Smooth muscle cell (in vitro differentiated cells): ENCODE data around the gene LRRC55. TPM values are rescaled to one million over a fixed set of nuclear protein-coding genes. Genes with fewer than 3 reads are reported as not detected.

Experiments
- DNase-seq: peaks from one replicate; lab custom pipeline; 2025; ENCODE audit not compliant: unreplicated experiment; lab: John Stamatoyannopoulos, UW
- H2AFZ ChIP-seq: fragments of 200-600 bp; sonication (generic); 2 replicates; pipeline ENCODE4 v1.6.0; 2016; ENCODE audit warnings: antibody characterized with exemption, low read depth, mild to moderate bottlenecking
- H3F3A ChIP-seq: fragments of 200-600 bp; sonication (generic); 2 replicates; pipeline ENCODE4 v1.6.0; 2017; ENCODE audit warnings: antibody characterized with exemption, low read depth
- H3K27ac ChIP-seq: fragments of 200-600 bp; sonication (generic); 2 replicates; pipeline ENCODE4 v1.5.1; 2016; ENCODE audit warnings: low read depth, mild to moderate bottlenecking
- H3K27me3 ChIP-seq: fragments of 200-600 bp; sonication (generic); 2 replicates; pipeline ENCODE4 v1.6.1; 2016; ENCODE audit warnings: low read depth, mild to moderate bottlenecking
- H3K36me3 ChIP-seq: fragments of 200-600 bp; sonication (generic); 2 replicates; pipeline ENCODE4 v1.5.1; 2016; ENCODE audit warnings: low read depth
- H3K4me1 ChIP-seq: fragments of 200-600 bp; sonication (generic); 2 replicates; pipeline ENCODE4 v1.5.1; 2016; ENCODE audit warnings: low read depth
- H3K4me2 ChIP-seq: fragments of 200-600 bp; sonication (generic); 2 replicates; pipeline ENCODE4 v1.6.0; 2016; ENCODE audit warnings: mild to moderate bottlenecking
- H3K4me3 ChIP-seq: fragments of 200-600 bp; sonication (generic); 2 replicates; pipeline ENCODE4 v1.5.1; 2016; ENCODE audit warnings: mild to moderate bottlenecking
- H3K79me2 ChIP-seq: fragments of 200-600 bp; sonication (generic); 2 replicates; pipeline ENCODE4 v1.6.0; 2016; ENCODE audit warnings: low read depth, mild to moderate bottlenecking
- H3K9ac ChIP-seq: fragments of 200-600 bp; sonication (generic); 2 replicates; pipeline ENCODE4 v1.6.0; 2016; ENCODE audit warnings: low read depth
- H3K9me3 ChIP-seq: fragments of 200-600 bp; sonication (generic); replicated peaks from 2 replicates; pipeline ENCODE4 v1.5.1; 2016; ENCODE audit warnings: low read depth
- H4K20me1 ChIP-seq: fragments of 200-600 bp; sonication (generic); 2 replicates; pipeline ENCODE4 v1.6.0; 2016; ENCODE audit warnings: low read depth
- WGBS: methylation state at CpG from one replicate; pipeline ENCODE4 v1.1.7; 2016; ENCODE audit warnings: low lambda C conversion rate; 5-methylcytosine and 5-hydroxymethylcytosine counted together
- polyA plus RNA-seq: library from polyadenylated mRNA; unstranded; fragments of >200 nt; fragmentation: Nextera tagmentation; extraction: Ambion mirVana; gene quantifications from 2 replicates; pipeline ENCODE4 v1.2.1, GENCODE V29; 2016
- total RNA-seq: library from RNA; depleted of rRNA; stranded (reverse); fragments of >200 nt; gene quantifications from 2 replicates; pipeline ENCODE4 v1.2.3, GENCODE V29; 2014
- TF ChIP-seq, protein P1 (sequence below): fragments of 200-600 bp; sonication (generic); IDR thresholded peaks from 2 replicates; pipeline ENCODE4 v1.5.1; 2017; ENCODE audit warnings: borderline replicate concordance, mild to moderate bottlenecking, antibody characterized with exemption; ENCODE audit not compliant: insufficient read depth, poor library complexity, severe bottlenecking

The LRRC55 gene
- total and polyA plus RNA-seq, 2 experiments from 2014 or later = 0.10 TPM; not detected in 1

DNA sequence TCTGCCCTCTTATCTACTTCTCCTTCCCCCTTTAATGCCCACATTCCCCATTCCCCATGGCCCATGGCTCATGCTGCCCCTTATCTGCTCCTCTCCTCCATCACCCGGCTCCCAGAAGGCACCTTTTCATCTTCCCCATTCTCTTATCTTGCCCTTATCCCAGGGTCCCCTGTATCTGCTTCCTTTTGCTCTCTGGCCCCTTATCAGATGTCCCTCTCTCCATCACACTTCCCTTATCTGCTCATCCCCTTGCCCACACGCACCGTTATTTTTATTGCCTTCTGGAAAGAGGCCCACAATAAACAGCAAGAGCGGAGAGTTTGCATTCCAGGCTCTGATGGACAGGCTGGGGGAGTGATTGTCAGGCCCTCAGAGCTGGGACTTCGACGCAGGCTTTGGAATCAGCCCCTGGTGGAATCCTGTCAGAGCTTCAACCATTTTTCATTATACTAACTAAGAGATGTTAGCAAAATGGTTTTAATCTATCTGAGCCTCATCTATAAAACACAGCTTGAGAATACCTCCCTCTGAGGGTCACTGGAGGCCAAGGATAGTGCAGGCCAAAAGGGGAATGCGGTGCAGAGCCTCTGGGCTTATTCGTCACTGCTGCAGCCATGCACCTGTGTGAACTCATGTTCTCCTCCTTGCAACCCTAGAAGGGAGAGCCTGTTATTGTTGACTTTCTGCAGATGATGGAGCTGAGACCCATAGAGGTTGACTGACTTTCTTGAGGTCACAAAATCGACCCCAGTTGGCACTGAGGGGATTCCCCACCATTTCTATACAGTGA lies 37.0 kb upstream of the LRRC55 start:
- Histone ChIP-seq H3K9me3 (no peaks in the 10 kb centered on the region), H2AFZ (no peak overlapping the region), H3K27me3 (no peaks in the 10 kb centered on the region), H4K20me1 (no peaks in the 10 kb centered on the region), H3K9ac (no peak overlapping the region), H3K4me3 (no peak overlapping the region), H3K79me2 (no peaks in the 10 kb centered on the region), H3K4me1 (no peaks in the 10 kb centered on the region), H3K27ac (no peak overlapping the region), H3K36me3 (no peaks in the 10 kb centered on the region), H3F3A (no peaks in the 10 kb centered on the region), H3K4me2 (no peak overlapping the region)
- TF ChIP-seq, protein P1, sequence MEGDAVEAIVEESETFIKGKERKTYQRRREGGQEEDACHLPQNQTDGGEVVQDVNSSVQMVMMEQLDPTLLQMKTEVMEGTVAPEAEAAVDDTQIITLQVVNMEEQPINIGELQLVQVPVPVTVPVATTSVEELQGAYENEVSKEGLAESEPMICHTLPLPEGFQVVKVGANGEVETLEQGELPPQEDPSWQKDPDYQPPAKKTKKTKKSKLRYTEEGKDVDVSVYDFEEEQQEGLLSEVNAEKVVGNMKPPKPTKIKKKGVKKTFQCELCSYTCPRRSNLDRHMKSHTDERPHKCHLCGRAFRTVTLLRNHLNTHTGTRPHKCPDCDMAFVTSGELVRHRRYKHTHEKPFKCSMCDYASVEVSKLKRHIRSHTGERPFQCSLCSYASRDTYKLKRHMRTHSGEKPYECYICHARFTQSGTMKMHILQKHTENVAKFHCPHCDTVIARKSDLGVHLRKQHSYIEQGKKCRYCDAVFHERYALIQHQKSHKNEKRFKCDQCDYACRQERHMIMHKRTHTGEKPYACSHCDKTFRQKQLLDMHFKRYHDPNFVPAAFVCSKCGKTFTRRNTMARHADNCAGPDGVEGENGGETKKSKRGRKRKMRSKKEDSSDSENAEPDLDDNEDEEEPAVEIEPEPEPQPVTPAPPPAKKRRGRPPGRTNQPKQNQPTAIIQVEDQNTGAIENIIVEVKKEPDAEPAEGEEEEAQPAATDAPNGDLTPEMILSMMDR = no peak
- DNase-seq = no peak
- WGBS = 35% methylated on average over 9 of the region's 9 CpGs

DNA sequence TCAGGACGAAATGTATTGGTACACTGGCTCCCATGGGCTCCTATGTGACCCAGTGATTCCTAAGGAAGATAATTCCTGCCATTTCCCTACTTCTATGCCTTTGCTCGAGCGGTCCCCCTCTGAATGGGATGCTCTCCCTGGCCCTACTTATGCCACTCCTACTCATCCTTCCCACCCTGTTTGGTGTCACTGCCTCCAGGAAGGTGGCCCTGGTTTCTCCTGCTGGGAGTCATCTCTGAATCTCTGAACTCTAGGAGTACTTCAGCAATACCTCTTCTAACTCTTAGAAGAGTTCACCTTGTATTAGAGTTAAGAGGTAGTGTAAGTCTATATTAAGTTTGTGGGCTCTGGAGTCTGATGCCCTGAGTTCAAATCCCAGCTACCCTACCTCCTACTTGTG lies 35.5 kb upstream of the LRRC55 start:
- Histone ChIP-seq H3K9ac (no peak overlapping the region), H4K20me1 (no peaks in the 10 kb centered on the region), H3K9me3 (no peaks in the 10 kb centered on the region), H3K79me2 (no peaks in the 10 kb centered on the region), H3K4me1 (no peaks in the 10 kb centered on the region), H3K4me3 (no peak overlapping the region), H3K4me2 (no peak overlapping the region), H3F3A (no peaks in the 10 kb centered on the region), H2AFZ (no peak overlapping the region), H3K36me3 (no peaks in the 10 kb centered on the region), H3K27ac (no peak overlapping the region), H3K27me3 (no peaks in the 10 kb centered on the region)
- WGBS = 95% methylated on average over 3 of the region's 3 CpGs
- TF ChIP-seq, protein P1 = no peak
- no peak for DNase-seq

DNA sequence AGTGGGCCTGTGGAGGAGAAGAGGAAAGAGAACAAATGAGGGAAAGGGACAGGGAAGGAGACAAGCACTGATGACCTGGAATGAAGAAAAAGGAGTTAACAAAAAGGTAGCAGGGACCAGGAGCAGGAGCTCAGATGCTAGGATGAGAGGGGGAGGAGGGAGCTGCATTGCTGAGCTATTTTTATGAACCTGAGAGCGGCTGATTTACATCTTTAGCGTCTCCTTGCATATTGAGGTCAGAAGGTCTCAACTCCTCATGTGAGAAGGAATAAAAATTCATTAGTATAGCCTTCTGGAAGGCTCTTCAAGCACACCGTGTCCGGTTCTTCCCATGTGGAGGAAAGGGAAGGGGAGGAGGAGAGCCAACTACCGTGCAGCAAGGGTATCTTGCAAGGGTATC lies 33.1 kb upstream of the LRRC55 start:
- H3K79me2 ChIP-seq = no peaks in the 10 kb centered on the region
- 89% methylated on average over 5 of the region's 5 CpGs for WGBS
- TF ChIP-seq, protein P1 = no peak
- H2AFZ ChIP-seq = no peak overlapping the region
- H3K27ac ChIP-seq = no peak overlapping the region
- no peaks in the 10 kb centered on the region for H3K27me3 ChIP-seq
- H3K4me1 ChIP-seq = peaks cover 5% of the 10 kb centered on the region
- no peak overlapping the region for H3K4me3 ChIP-seq
- H3K9ac ChIP-seq = no peak overlapping the region
- peaks cover 8% of the 10 kb centered on the region for H3F3A ChIP-seq
- no peaks in the 10 kb centered on the region for H4K20me1 ChIP-seq
- no peak overlapping the region for H3K4me2 ChIP-seq
- H3K9me3 ChIP-seq = no peaks in the 10 kb centered on the region
- no peaks in the 10 kb centered on the region for H3K36me3 ChIP-seq
- DNase-seq = no peak

DNA sequence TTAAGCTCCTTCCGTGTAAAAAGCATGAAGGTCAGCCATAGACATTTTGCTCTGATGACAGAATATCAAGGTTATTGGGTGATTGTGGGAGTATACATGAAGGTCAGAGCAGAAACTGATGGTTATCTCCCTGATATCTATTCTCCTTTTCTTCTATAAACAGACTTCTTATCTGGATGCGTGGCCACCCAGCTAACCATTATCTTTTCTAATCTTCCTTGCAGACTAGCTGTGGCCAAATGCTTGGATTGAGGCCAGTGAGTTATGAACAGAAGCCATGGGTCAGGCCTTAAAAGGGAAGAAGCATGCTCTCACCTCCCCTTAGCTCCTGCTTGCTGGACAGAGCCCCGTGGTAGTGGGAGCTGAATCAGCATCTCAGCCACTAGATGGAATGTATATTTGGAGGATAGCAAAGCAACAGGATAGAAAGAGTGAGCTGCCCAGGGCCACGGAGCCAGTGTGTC lies 31.3 kb upstream of the LRRC55 start:
- no peak overlapping the region for H3K9ac ChIP-seq
- H3K79me2 ChIP-seq = no peaks in the 10 kb centered on the region
- no peak overlapping the region for H3K27ac ChIP-seq
- 17% methylated on average over 4 of the region's 4 CpGs for WGBS
- peaks cover 10% of the 10 kb centered on the region for H3K4me1 ChIP-seq
- no peak overlapping the region for H3K4me2 ChIP-seq
- no peaks in the 10 kb centered on the region for H3K27me3 ChIP-seq
- H3F3A ChIP-seq = peaks cover 8% of the 10 kb centered on the region
- TF ChIP-seq, protein P1 = no peak
- H3K36me3 ChIP-seq = no peaks in the 10 kb centered on the region
- no peaks in the 10 kb centered on the region for H3K9me3 ChIP-seq
- no peak overlapping the region for H2AFZ ChIP-seq
- H4K20me1 ChIP-seq = no peaks in the 10 kb centered on the region
- no peak overlapping the region for H3K4me3 ChIP-seq
- DNase-seq = no peak
